Measurements from ENCODE around the gene ZNF415. TPM values are rescaled to one million over a fixed set of nuclear protein-coding genes. Genes with fewer than 3 reads are reported as not detected.
"Not testable (repeated sequence)": the region's sequence is repeated elsewhere in the genome, so short reads cannot be mapped to it uniquely, and the experiment has no call there.

ZNF415 gene
- total RNA-seq, 1 experiment from 2014 or later, result 1.3 TPM

DNA sequence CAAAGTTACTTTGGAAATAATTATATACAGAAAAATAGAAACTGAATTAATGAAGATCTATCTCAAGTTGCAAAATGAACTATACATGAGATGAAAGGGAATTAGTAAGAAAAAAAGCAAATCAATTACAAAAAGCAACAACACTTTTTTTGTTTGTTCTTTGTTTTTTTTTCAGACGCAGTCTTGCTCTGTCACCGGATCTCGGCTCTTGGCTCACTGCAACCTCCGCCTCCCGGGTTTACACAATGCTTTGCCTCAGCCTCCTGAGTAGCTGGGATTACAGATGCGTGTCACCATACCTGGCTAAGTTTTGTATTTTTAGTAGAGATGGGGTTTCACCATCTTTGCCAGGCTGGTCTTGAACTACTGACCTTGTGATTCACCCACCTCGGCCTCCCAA, 2.2 kb downstream of the ZNF415 start:
- H2AFZ ChIP-seq (ENCODE audit: low read length), result no peak overlapping the region

DNA sequence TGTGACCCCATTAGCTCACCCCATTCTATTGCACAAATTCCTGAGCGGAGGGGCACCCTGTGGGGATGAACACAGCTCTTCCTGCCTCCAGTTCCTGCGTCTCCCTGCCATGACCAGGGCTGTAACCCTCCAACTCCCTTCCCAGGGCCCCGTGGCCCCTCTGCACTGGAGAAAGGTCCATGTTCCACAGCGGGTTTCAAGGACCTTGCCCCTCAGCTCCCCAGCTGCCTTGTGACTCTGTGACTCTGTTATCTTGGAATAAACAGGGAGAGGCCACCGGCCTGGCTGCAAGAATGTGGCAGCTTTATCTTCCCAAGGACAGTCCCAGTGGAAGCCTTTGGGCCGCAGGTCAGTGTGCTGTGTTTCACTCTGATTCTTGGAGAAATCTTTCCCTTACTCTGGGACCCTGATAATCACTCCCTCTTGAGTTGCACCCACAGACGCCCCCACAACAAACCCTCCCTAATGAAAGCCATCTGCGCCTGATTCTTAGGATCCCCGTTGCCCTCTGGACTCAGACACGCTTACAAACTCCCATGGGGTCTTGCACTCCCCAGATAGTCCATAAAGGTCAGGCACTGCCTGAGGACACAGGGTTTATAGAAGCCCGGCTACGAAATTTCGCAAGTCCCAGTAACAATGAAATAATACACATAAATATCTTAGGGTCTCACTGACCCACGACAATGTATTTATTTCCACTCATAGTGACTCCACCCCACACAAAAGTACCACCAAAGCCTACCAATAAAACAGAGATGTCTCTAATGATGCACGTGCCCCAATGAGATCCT, 5.8 kb downstream of the ZNF415 start:
- H3K4me2 ChIP-seq (ENCODE audit: low read length); DNase-seq; H3K27ac ChIP-seq (ENCODE audit: low read length); H3K9ac ChIP-seq (ENCODE audit: low read length); H3K79me2 ChIP-seq (ENCODE audit: low read length); H4K20me1 ChIP-seq (ENCODE audit: low read length); H3K9me3 ChIP-seq (ENCODE audit: low read length); H3K36me3 ChIP-seq (ENCODE audit: low read depth, low read length); H3K9me2 ChIP-seq (replicated peaks; ENCODE audit: low read length); intact Hi-C loops (cut with micrococcal nuclease); ATAC-seq; BruUV-seq (replicated peaks); POLR2A ChIA-PET (ENCODE audit: unreplicated experiment); H3K4me3 ChIP-seq (ENCODE audit: low read length); H2AFZ ChIP-seq (ENCODE audit: low read length); H3K27me3 ChIP-seq (ENCODE audit: low read length); CTCF ChIA-PET; H3F3A ChIP-seq (ENCODE audit: low read length, unreplicated experiment); H3K4me1 ChIP-seq (ENCODE audit: insufficient read depth, low read length): not testable (repeated sequence)

More for the DNA sequence above, 2.2 kb downstream of the ZNF415 start:
- H3K27me3 ChIP-seq (ENCODE audit: low read length), result no peaks in the 10 kb centered on the region
- no peaks in the 10 kb centered on the region for H3K79me2 ChIP-seq (ENCODE audit: low read length)
- no peaks in the 10 kb centered on the region for H3K4me1 ChIP-seq (ENCODE audit: insufficient read depth, low read length)
- POLR2A ChIA-PET (ENCODE audit: unreplicated experiment), result no interaction called here
- H3K4me3 ChIP-seq (ENCODE audit: low read length), result no peak overlapping the region
- DNase-seq (no peak), ATAC-seq (no peak)
- no peaks in the 10 kb centered on the region for H3F3A ChIP-seq (ENCODE audit: low read length, unreplicated experiment)
- no peaks in the 10 kb centered on the region for H3K9me3 ChIP-seq (ENCODE audit: low read length)
- TF ChIP-seq EZH2 (IDR thresholded peaks at IDR 0.05; ENCODE audit: low read length, unreplicated experiment) (no peak), EZH2phosphoT487 (IDR thresholded peaks at IDR 0.05; ENCODE audit: borderline replicate concordance, low read length) (no peak)
- TF ChIP-seq, protein P1, sequence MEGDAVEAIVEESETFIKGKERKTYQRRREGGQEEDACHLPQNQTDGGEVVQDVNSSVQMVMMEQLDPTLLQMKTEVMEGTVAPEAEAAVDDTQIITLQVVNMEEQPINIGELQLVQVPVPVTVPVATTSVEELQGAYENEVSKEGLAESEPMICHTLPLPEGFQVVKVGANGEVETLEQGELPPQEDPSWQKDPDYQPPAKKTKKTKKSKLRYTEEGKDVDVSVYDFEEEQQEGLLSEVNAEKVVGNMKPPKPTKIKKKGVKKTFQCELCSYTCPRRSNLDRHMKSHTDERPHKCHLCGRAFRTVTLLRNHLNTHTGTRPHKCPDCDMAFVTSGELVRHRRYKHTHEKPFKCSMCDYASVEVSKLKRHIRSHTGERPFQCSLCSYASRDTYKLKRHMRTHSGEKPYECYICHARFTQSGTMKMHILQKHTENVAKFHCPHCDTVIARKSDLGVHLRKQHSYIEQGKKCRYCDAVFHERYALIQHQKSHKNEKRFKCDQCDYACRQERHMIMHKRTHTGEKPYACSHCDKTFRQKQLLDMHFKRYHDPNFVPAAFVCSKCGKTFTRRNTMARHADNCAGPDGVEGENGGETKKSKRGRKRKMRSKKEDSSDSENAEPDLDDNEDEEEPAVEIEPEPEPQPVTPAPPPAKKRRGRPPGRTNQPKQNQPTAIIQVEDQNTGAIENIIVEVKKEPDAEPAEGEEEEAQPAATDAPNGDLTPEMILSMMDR (conservative IDR thresholded peaks at IDR 0.05; ENCODE audit: low read depth, low read length), result no peak
- no peaks in the 10 kb centered on the region for H4K20me1 ChIP-seq (ENCODE audit: low read length)
- H3K9me2 ChIP-seq (replicated peaks; ENCODE audit: low read length), result no peaks in the 10 kb centered on the region
- intact Hi-C loops (cut with micrococcal nuclease), result no loop called here
- CTCF ChIA-PET, result no interaction called here
- BruUV-seq (replicated peaks), result no TSS peak
- no peak overlapping the region for H3K27ac ChIP-seq (ENCODE audit: low read length)
- H3K9ac ChIP-seq (ENCODE audit: low read length), result no peak overlapping the region
- no peaks in the 10 kb centered on the region for H3K36me3 ChIP-seq (ENCODE audit: low read depth, low read length)
- no peak overlapping the region for H3K4me2 ChIP-seq (ENCODE audit: low read length)

DNA sequence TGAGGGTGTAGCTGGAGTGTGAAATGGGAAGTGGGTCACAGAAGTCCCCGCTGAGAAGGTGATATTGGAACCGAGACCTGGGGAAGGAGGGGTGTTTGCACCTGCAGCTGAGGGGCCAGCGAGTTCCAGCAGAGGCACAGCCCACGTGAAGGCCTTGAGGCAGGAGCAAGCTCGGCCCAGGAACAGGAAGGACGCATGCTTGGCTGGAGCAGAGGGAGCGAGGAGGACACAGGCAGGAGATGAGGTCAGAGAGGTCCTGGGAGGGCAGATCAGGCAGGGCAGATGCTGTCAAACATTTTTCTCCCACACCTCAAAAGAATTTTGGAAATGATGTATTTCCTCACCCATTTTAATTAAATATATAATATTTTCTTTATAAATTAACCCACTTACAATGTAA, 9.3 kb downstream of the ZNF415 start:
- no peak for TF ChIP-seq EZH2phosphoT487 (IDR thresholded peaks at IDR 0.05; ENCODE audit: borderline replicate concordance, low read length)
- no peak for TF ChIP-seq EZH2 (IDR thresholded peaks at IDR 0.05; ENCODE audit: low read length, unreplicated experiment)
- TF ChIP-seq, protein P1 (conservative IDR thresholded peaks at IDR 0.05; ENCODE audit: low read depth, low read length), result no peak
- Histone ChIP-seq H3K27ac (ENCODE audit: low read length) (no peak overlapping the region), H3K9ac (ENCODE audit: low read length) (no peak overlapping the region), H3K27me3 (ENCODE audit: low read length) (no peaks in the 10 kb centered on the region), H3K4me2 (ENCODE audit: low read length) (no peak overlapping the region), H3F3A (ENCODE audit: low read length, unreplicated experiment) (no peaks in the 10 kb centered on the region), H2AFZ (ENCODE audit: low read length) (no peak overlapping the region), H3K9me3 (ENCODE audit: low read length) (peaks cover 5% of the 10 kb centered on the region), H3K4me1 (ENCODE audit: insufficient read depth, low read length) (no peaks in the 10 kb centered on the region), H3K79me2 (ENCODE audit: low read length) (no peaks in the 10 kb centered on the region), H3K9me2 (replicated peaks; ENCODE audit: low read length) (no peaks in the 10 kb centered on the region), H3K36me3 (ENCODE audit: low read depth, low read length) (peaks cover 1% of the 10 kb centered on the region; the same call in 1 of the 2 replicates), H3K4me3 (ENCODE audit: low read length) (no peak overlapping the region), H4K20me1 (ENCODE audit: low read length) (no peaks in the 10 kb centered on the region)
- ATAC-seq (no peak), DNase-seq (no peak)
- POLR2A ChIA-PET (ENCODE audit: unreplicated experiment), result no interaction called here
- BruUV-seq (replicated peaks), result no TSS peak
- CTCF ChIA-PET, result no interaction called here
- intact Hi-C loops (cut with micrococcal nuclease), result no loop called here

All from PC-3 (cell line).